OCI-LY7 (cell line): ENCODE measurements around the gene NBEA. TPM values are rescaled to one million over a fixed set of nuclear protein-coding genes. Genes with fewer than 3 reads are reported as not detected.

Source experiments
- BruUV-seq: library from RNA; stranded (reverse); fragments of 400-500 nt; replicated peaks from 2 replicates; lab custom pipeline; 2021; lab: Mats Ljungman, UMichigan
- CTCF ChIA-PET: fragments of 300-600 bp; sonication (Branson Sonifier 250); formaldehyde crosslinking; loops from one replicate; lab custom pipeline; 2022; ENCODE audit warnings: antibody characterized with exemption; ENCODE audit not compliant: unreplicated experiment; lab: Charles Lee
- POLR2A ChIA-PET: fragments of 300-600 bp; sonication (Branson Sonifier 250); formaldehyde crosslinking; loops from one replicate; lab custom pipeline; 2022; ENCODE audit warnings: antibody characterized with exemption; lab: Charles Lee
- DNase-seq: peaks from one replicate; pipeline ENCODE4 v3.0.0-alpha.2; 2015; ENCODE audit warnings: low spot score
- H2AFZ ChIP-seq: fragments of 200-600 bp; sonication (generic), shearing (Covaris generic); 2 replicates; pipeline ENCODE4 v1.6.1; 2014; ENCODE audit warnings: mild to moderate bottlenecking, antibody characterized with exemption, low read length, moderate library complexity
- H3K27ac ChIP-seq: fragments of 200-600 bp; sonication (generic); 2 replicates; pipeline ENCODE4 v1.5.1; 2014; ENCODE audit warnings: mixed run types, low read depth, mild to moderate bottlenecking, moderate library complexity, low read length, inconsistent platforms; ENCODE audit not compliant: poor library complexity, severe bottlenecking
- H3K36me3 ChIP-seq: fragments of 200-600 bp; sonication (generic); 2 replicates; pipeline ENCODE4 v1.6.1; 2014; ENCODE audit warnings: mild to moderate bottlenecking, antibody characterized with exemption, low read length, moderate library complexity, mixed read lengths; ENCODE audit not compliant: insufficient read depth
- H3K4me1 ChIP-seq: fragments of 200-600 bp; sonication (generic); 2 replicates; pipeline ENCODE4 v1.5.1; 2014; ENCODE audit warnings: mild to moderate bottlenecking, low read length; ENCODE audit not compliant: insufficient read depth, poor library complexity, severe bottlenecking
- H3K4me2 ChIP-seq: fragments of 200-600 bp; sonication (generic); 2 replicates; pipeline ENCODE4 v1.6.1; 2014; ENCODE audit warnings: mild to moderate bottlenecking, low read length
- H3K4me3 ChIP-seq: fragments of 200-600 bp; sonication (generic); 2 replicates; pipeline ENCODE4 v1.5.1; 2014; ENCODE audit warnings: mild to moderate bottlenecking, low read depth, low read length; ENCODE audit not compliant: poor library complexity, severe bottlenecking
- H3K79me2 ChIP-seq: fragments of 200-600 bp; sonication (generic); 2 replicates; pipeline ENCODE4 v1.6.1; 2016; ENCODE audit warnings: low read depth, mild to moderate bottlenecking, low read length, moderate library complexity, mixed read lengths; ENCODE audit not compliant: insufficient read depth
- H3K9me2 ChIP-seq: fragments of 200-600 bp; sonication (generic); 2 replicates; pipeline ENCODE4 v1.6.1; 2016; ENCODE audit warnings: mild to moderate bottlenecking, low read length, mixed read lengths; ENCODE audit not compliant: insufficient read depth
- H3K9me3 ChIP-seq: fragments of 200-600 bp; sonication (generic); 2 replicates; pipeline ENCODE4 v1.6.1; 2014; ENCODE audit warnings: mild to moderate bottlenecking, mixed run types, low read length, mixed read lengths
- H4K20me1 ChIP-seq: fragments of 200-600 bp; sonication (generic); 2 replicates; pipeline ENCODE4 v1.6.1; 2014; ENCODE audit warnings: mild to moderate bottlenecking, antibody characterized with exemption, low read length, moderate library complexity, mixed read lengths; ENCODE audit not compliant: insufficient read depth
- CTCF ChIP-seq: fragments of 200-600 bp; sonication (generic); conservative IDR thresholded peaks from 2 replicates; pipeline ENCODE4 v1.5.1; 2014; ENCODE audit warnings: mild to moderate bottlenecking, antibody characterized with exemption, low read length, moderate library complexity, mixed read lengths
- EZH2phosphoT487 ChIP-seq: fragments of 200-600 bp; sonication (generic); IDR thresholded peaks from 2 replicates; pipeline ENCODE4 v1.6.1; 2018; ENCODE audit warnings: low read depth, borderline replicate concordance, mild to moderate bottlenecking, mixed run types, antibody characterized with exemption, low read length, moderate library complexity, mixed read lengths
- intact Hi-C: fragments of 100-400 bp; cut with micrococcal nuclease; formaldehyde crosslinking; loops from one replicate; pipeline ENCODE4 v1.10.0; 2022; ENCODE audit not compliant: unreplicated experiment
- total RNA-seq, 2 experiments: library from RNA; depleted of rRNA in 1 of 2; stranded (reverse); fragments of >200 nt in 1 of 2; shearing (Covaris generic) in 1 of 2; gene quantifications; 2 replicates each; pipeline ENCODE4 v1.2.3, GENCODE V29; 2014 to 2022

Gene NBEA
- total RNA-seq, 2 experiments from 2014 or later, result 3.6 to 11.0 TPM

- no peaks in the 10 kb centered on the region for H3K9me3 ChIP-seq
- H3K4me1 ChIP-seq, result no peaks in the 10 kb centered on the region
- intact Hi-C loops, result no loop called here
- CTCF ChIA-PET, result no interaction called here
- H3K79me2 ChIP-seq, result no peaks in the 10 kb centered on the region
- no TSS peak for BruUV-seq
- no peak overlapping the region for H3K4me3 ChIP-seq
- DNase-seq, result no peak
- no peaks in the 10 kb centered on the region for H3K9me2 ChIP-seq
- H3K4me2 ChIP-seq, result no peak overlapping the region
- POLR2A ChIA-PET, result no interaction called here
- H3K36me3 ChIP-seq, result no peaks in the 10 kb centered on the region
- no peak overlapping the region for H2AFZ ChIP-seq
- no peak overlapping the region for H3K27ac ChIP-seq
- no peaks in the 10 kb centered on the region for H4K20me1 ChIP-seq
- TF ChIP-seq CTCF, result no peak
- TF ChIP-seq EZH2phosphoT487, result no peak
Observed at GRCh38 chr13:35228536-35228935, 286.5 kb downstream of the NBEA start.

GRCh38 chr13:35231426-35231825 lies 289.4 kb downstream of the NBEA start:
- Histone ChIP-seq H3K27ac (no peak overlapping the region), H3K79me2 (no peaks in the 10 kb centered on the region), H4K20me1 (no peaks in the 10 kb centered on the region), H3K9me2 (no peaks in the 10 kb centered on the region), H3K4me3 (no peak overlapping the region), H3K4me1 (no peaks in the 10 kb centered on the region), H3K9me3 (no peaks in the 10 kb centered on the region), H3K36me3 (no peaks in the 10 kb centered on the region), H2AFZ (no peak overlapping the region), H3K4me2 (no peak overlapping the region)
- ChIA-PET POLR2A (interaction anchor here (0.8 kb wide), 1 partner anchor 189 kb away, joined by 3 read pairs; no protein-coding TSS in a partner anchor), CTCF (no interaction called here)
- DNase-seq, result no peak
- intact Hi-C loops, result no loop called here
- TF ChIP-seq EZH2phosphoT487, result no peak
- no peak for TF ChIP-seq CTCF
- BruUV-seq, result no TSS peak

GRCh38 chr13:35238274-35238673 lies 296.2 kb downstream of the NBEA start:
- Histone ChIP-seq H3K9me2 (no peaks in the 10 kb centered on the region), H3K27ac (no peak overlapping the region), H4K20me1 (no peaks in the 10 kb centered on the region), H3K4me2 (no peak overlapping the region), H3K79me2 (no peaks in the 10 kb centered on the region), H3K4me3 (no peak overlapping the region), H3K4me1 (no peaks in the 10 kb centered on the region), H3K9me3 (no peaks in the 10 kb centered on the region), H3K36me3 (no peaks in the 10 kb centered on the region), H2AFZ (no peak overlapping the region)
- no peak for TF ChIP-seq CTCF
- TF ChIP-seq EZH2phosphoT487, result no peak
- DNase-seq, result no peak
- BruUV-seq, result no TSS peak
- POLR2A ChIA-PET, result no interaction called here
- intact Hi-C loops, result no loop called here
- CTCF ChIA-PET, result no interaction called here
